Metanephros (tissue), 1 donor: Measurements from ENCODE around the gene SEMA5B. TPM values are rescaled to one million over a fixed set of nuclear protein-coding genes. Genes with fewer than 3 reads are reported as not detected.

Experiments
- total RNA-seq: library from RNA; depleted of rRNA; stranded (reverse); fragments of >200 nt; gene quantifications from one replicate; pipeline ENCODE4 v1.2.3, GENCODE V29; 2014

The SEMA5B gene
- 21.7 TPM for total RNA-seq

DNA sequence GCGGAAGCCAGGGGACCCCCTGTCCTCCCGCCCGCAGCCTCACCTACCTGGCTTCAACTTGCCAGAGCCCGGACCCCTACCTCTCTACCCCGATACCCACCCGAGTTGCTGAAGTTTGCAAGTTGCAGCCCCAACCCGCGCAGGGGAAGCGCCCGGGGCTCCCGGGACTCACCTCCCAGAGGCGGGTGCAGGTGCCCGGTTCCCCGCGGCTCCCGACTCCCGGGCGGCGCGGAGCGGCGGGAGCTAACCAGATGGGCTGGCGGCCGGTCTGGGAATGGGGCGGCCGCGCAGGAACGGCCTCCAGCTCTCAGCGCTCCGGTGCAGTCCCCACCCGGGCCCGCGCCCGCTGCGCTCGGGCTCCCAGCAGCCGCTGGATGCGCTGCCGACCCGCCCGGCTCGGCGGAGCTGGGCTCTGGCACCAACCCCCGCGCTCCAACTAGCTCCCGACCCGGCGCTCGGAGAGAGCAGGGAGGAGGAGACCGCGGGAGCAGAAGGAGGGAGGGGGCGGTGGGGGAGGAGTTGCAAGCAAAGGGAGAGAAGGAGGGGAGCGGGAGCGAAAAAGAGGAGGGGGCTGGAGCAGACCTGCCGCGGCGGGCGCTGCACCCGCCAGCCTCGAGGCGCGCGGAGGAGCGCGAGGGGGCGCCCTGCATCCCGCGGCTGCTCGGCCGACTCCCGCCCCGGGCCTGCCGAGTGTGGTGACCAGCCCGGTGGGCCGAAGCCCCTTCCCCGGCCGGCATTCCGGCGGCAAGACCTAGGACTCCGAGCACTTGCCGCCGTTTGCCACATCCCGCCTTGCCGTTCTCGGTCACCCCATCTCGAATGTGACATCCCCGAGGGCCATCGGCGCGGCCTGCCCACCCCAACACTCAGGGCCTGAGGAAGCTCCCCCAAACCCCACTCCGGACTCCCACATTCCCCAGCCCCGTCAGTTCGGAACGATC, at the start of gene SEMA5B:
TSS of gene SEMA5B (minus strand) at position 472 of the 941 bp plus-strand sequence. CDS start 66,500 bp downstream, outside the sequence.

DNA sequence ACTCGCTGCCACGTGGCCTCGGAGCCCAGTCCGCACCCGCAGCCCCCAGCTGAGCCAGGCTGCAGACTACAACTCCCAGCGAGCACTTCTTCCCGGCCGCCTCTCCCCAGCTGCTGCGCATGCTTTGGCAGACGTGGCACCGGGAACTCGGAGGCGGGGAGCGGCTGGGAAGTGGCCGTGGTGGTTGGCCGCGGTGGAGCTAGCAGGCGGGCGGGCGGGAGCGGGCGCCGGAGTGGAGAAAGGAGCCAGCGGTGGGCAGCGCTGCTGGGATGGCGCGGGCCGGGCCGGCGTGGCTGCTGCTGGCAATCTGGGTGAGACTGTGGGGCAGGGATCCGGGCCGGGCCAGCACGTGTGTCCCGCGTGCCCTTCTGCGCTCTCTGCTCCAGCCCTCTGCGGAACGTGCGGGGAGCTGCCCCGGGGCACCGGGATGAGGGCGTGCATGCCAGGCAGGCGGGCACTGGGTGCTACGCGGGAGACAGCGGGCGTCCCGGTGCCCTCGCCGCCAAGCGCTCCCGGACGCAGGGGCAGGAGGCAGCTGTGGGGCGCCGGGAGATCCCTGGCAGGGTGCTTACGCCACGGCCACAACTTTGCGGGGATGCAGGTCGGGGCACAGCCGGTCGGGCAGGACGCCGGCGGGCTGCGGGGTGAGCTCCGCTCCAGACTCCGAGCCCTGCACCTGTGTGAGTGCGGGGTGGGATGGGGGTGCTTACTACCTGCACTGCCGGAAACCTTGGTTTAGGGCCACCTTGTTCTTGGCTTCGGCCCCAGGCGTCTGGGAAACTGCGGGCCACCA, 39.5 kb upstream of the SEMA5B start, which contains the start of gene PDIA5:
TSS of gene PDIA5 (plus strand) at position 130 of the 793 bp plus-strand sequence. CDS start at position 270, 140 bp downstream.

Other genes starting within 250 kb of the SEMA5B start
- gene HSPBAP1, start 233.9 kb downstream of the SEMA5B start, total RNA-seq: 8.5 TPM
- gene SLC49A4, start 232.7 kb downstream of the SEMA5B start, total RNA-seq: 17.2 TPM
- 24.9 TPM for gene PDIA5, start 39.3 kb upstream of the SEMA5B start, total RNA-seq
- gene SEC22A, start 174.2 kb upstream of the SEMA5B start, total RNA-seq: 30.1 TPM